IMR-90 (cell line): ENCODE data around the gene SH2D1B. TPM values are rescaled to one million over a fixed set of nuclear protein-coding genes. Genes with fewer than 3 reads are reported as not detected.

ENCODE experiments used
- ATAC-seq: fragments of 200-7000 bp; cut with Tn5 transposase; 2 replicates; pipeline ENCODE4 v1.9.1; 2020; ENCODE audit warnings: low read depth, mild to moderate bottlenecking, moderate library complexity
- BruUV-seq: library from RNA; stranded (reverse); fragments of 400-500 nt; replicated peaks from 2 replicates; lab custom pipeline; 2021; lab: Mats Ljungman, UMichigan
- CTCF ChIA-PET: fragments of 300-600 bp; formaldehyde crosslinking; extraction: SDS; loops from one replicate; lab custom pipeline; 2021; ENCODE audit warnings: antibody characterized with exemption; lab: Yijun Ruan, JAX
- POLR2A ChIA-PET: fragments of 300-600 bp; sonication (Branson Sonifier 250); formaldehyde crosslinking; loops from one replicate; lab custom pipeline; 2022; ENCODE audit warnings: antibody characterized with exemption; ENCODE audit not compliant: unreplicated experiment; lab: Charles Lee
- DNase-seq: peaks from one replicate; pipeline ENCODE4 v3.0.0; 2013
- H2AFZ ChIP-seq: replicated peaks from 2 replicates; pipeline ENCODE3; 2013; ENCODE audit warnings: low read length, mild to moderate bottlenecking; ENCODE audit not compliant: poor library complexity
- H2AK5ac ChIP-seq: 2 replicates; pipeline ENCODE4 v1.6.1; 2013; ENCODE audit warnings: low read depth, low read length, inconsistent platforms
- H2AK9ac ChIP-seq: replicated peaks from 2 replicates; pipeline ENCODE3; 2013; ENCODE audit warnings: mild to moderate bottlenecking, low read depth, low read length, moderate library complexity; ENCODE audit not compliant: poor library complexity
- H2BK120ac ChIP-seq: 2 replicates; pipeline ENCODE4 v1.6.1; 2013; ENCODE audit warnings: low read depth, low read length, inconsistent platforms
- H2BK15ac ChIP-seq: 3 replicates; pipeline ENCODE4 v1.6.1; 2013; ENCODE audit warnings: low read depth, low read length, inconsistent platforms
- H2BK20ac ChIP-seq: 2 replicates; pipeline ENCODE4 v1.6.1; 2013; ENCODE audit warnings: low read depth, mild to moderate bottlenecking, inconsistent platforms, low read length, moderate library complexity
- H2BK5ac ChIP-seq: 2 replicates; pipeline ENCODE4 v1.6.1; 2013; ENCODE audit warnings: mild to moderate bottlenecking, low read depth, low read length, inconsistent platforms; ENCODE audit not compliant: poor library complexity, severe bottlenecking
- H3K14ac ChIP-seq: replicated peaks from 2 replicates; pipeline ENCODE4 v1.6.1; 2013; ENCODE audit warnings: low read depth, low read length, inconsistent platforms
- H3K18ac ChIP-seq: 2 replicates; pipeline ENCODE4 v1.6.1; 2013; ENCODE audit warnings: low read depth, low read length, control low read depth
- H3K23ac ChIP-seq: 2 replicates; pipeline ENCODE4 v1.6.1; 2013; ENCODE audit warnings: low read depth, low read length, inconsistent platforms
- H3K27ac ChIP-seq: 2 replicates; pipeline ENCODE4 v1.5.1; 2013; ENCODE audit warnings: mild to moderate bottlenecking, control low read depth, low read length; ENCODE audit not compliant: insufficient read depth
- H3K27me3 ChIP-seq: 2 replicates; pipeline ENCODE4 v1.6.1; 2013; ENCODE audit warnings: low read length; ENCODE audit not compliant: control insufficient read depth, insufficient read depth
- H3K36me3 ChIP-seq: 2 replicates; pipeline ENCODE4 v1.6.1; 2013; ENCODE audit warnings: low read length, mixed read lengths; ENCODE audit not compliant: control insufficient read depth, insufficient read depth
- H3K4ac ChIP-seq: 2 replicates; pipeline ENCODE4 v1.6.1; 2013; ENCODE audit warnings: low read depth, low read length, inconsistent platforms
- H3K4me1 ChIP-seq: 2 replicates; pipeline ENCODE4 v1.6.1; 2013; ENCODE audit warnings: low read length, mixed read lengths; ENCODE audit not compliant: control insufficient read depth, insufficient read depth
- H3K4me2 ChIP-seq: 2 replicates; pipeline ENCODE4 v1.6.1; 2013; ENCODE audit warnings: low read depth, mild to moderate bottlenecking, control low read depth, low read length, moderate library complexity
- H3K4me3 ChIP-seq: 2 replicates; pipeline ENCODE4 v1.5.1; 2013; ENCODE audit warnings: low read depth, mild to moderate bottlenecking, control low read depth, low read length, moderate library complexity; ENCODE audit not compliant: insufficient read depth
- H3K56ac ChIP-seq: 2 replicates; pipeline ENCODE4 v1.6.1; 2013; ENCODE audit warnings: low read length, inconsistent platforms; ENCODE audit not compliant: insufficient read depth; ENCODE audit errors: extremely low read depth
- H3K79me1 ChIP-seq, 2 experiments: 2 replicates each; pipeline ENCODE4 v1.6.1; 2013; ENCODE audit warnings: low read length in 2 of 2, inconsistent platforms in 1 of 2, low read depth in 1 of 2
- H3K9ac ChIP-seq: 2 replicates; pipeline ENCODE4 v1.6.1; 2013; ENCODE audit warnings: low read depth, low read length, control low read depth
- H3K9me1 ChIP-seq: 2 replicates; pipeline ENCODE4 v1.6.1; 2013; ENCODE audit warnings: low read length, inconsistent platforms; ENCODE audit not compliant: insufficient read depth
- H3K9me3 ChIP-seq: 2 replicates; pipeline ENCODE4 v1.6.1; 2013; ENCODE audit warnings: low read length; ENCODE audit not compliant: control insufficient read depth, insufficient read depth
- H4K20me1 ChIP-seq: 2 replicates; pipeline ENCODE4 v1.6.1; 2013; ENCODE audit warnings: low read length, inconsistent platforms; ENCODE audit not compliant: insufficient read depth
- H4K5ac ChIP-seq: 2 replicates; pipeline ENCODE4 v1.6.1; 2013; ENCODE audit warnings: mild to moderate bottlenecking, low read depth, low read length, control low read depth
- H4K8ac ChIP-seq, 2 experiments: 2 replicates each; pipeline ENCODE4 v1.6.1; 2013; ENCODE audit warnings: low read depth in 2 of 2, low read length in 2 of 2, control low read depth in 1 of 2, inconsistent platforms in 1 of 2
- H4K91ac ChIP-seq: 2 replicates; pipeline ENCODE4 v1.6.1; 2013; ENCODE audit warnings: low read depth, low read length, inconsistent platforms; ENCODE audit not compliant: insufficient read depth
- BHLHE40 ChIP-seq: fragments of 150-350 bp; IDR thresholded peaks from 2 replicates; pipeline ENCODE4 v1.6.1; 2016; ENCODE audit warnings: mild to moderate bottlenecking, low read depth, low read length
- CEBPB ChIP-seq: IDR thresholded peaks from 2 replicates; pipeline ENCODE4 v1.6.1; 2012; ENCODE audit warnings: low read depth, low read length, improper control_type of control experiment
- CHD1 ChIP-seq: IDR thresholded peaks from 2 replicates; pipeline ENCODE4 v1.6.1; 2012; ENCODE audit warnings: low read depth, low read length, improper control_type of control experiment
- CTCF ChIP-seq: conservative IDR thresholded peaks from 2 replicates; pipeline ENCODE4 v1.5.1; 2012; ENCODE audit warnings: mild to moderate bottlenecking, low read depth, low read length, improper control_type of control experiment
- FOS ChIP-seq: fragments of 150-350 bp; IDR thresholded peaks from 2 replicates; pipeline ENCODE4 v1.6.1; 2016; ENCODE audit warnings: low read depth, low read length
- MAFK ChIP-seq: IDR thresholded peaks from 2 replicates; pipeline ENCODE4 v1.6.1; 2012; ENCODE audit warnings: low read depth, low read length, improper control_type of control experiment
- MAZ ChIP-seq: IDR thresholded peaks from 2 replicates; pipeline ENCODE4 v1.6.1; 2012; ENCODE audit warnings: low read depth, mild to moderate bottlenecking, low read length, improper control_type of control experiment, moderate library complexity, borderline replicate concordance
- MXI1 ChIP-seq: IDR thresholded peaks from 2 replicates; pipeline ENCODE4 v1.6.1; 2012; ENCODE audit warnings: low read depth, mild to moderate bottlenecking, low read length, moderate library complexity, borderline replicate concordance
- NFE2L2 ChIP-seq: fragments of 150-350 bp; IDR thresholded peaks from 2 replicates; pipeline ENCODE4 v1.6.1; 2016; ENCODE audit warnings: low read depth, mild to moderate bottlenecking, low read length
- RAD21 ChIP-seq: IDR thresholded peaks from 2 replicates; pipeline ENCODE4 v1.6.1; 2012; ENCODE audit warnings: low read length, improper control_type of control experiment
- RCOR1 ChIP-seq: IDR thresholded peaks from 2 replicates; pipeline ENCODE4 v1.6.1; 2012; ENCODE audit warnings: mild to moderate bottlenecking, low read length, improper control_type of control experiment; ENCODE audit not compliant: insufficient replicate concordance
- RFX5 ChIP-seq: IDR thresholded peaks from 2 replicates; pipeline ENCODE4 v1.8.0; 2012; ENCODE audit warnings: low read depth, mild to moderate bottlenecking, low read length, moderate library complexity
- SMC3 ChIP-seq: fragments of 150-350 bp; IDR thresholded peaks from 2 replicates; pipeline ENCODE4 v1.6.1; 2016; ENCODE audit warnings: low read depth, mild to moderate bottlenecking, antibody characterized with exemption, low read length, moderate library complexity
- WGBS, 2 experiments: methylation state at CpG; one replicate each; pipeline versions ENCODE4 v1.1.5 to v1.1.7; 2013; ENCODE audit warnings: missing lambda C conversion rate in 2 of 2; ENCODE audit not compliant: insufficient read length in 1 of 2; ENCODE audit errors: extremely low coverage in 2 of 2; 5-methylcytosine and 5-hydroxymethylcytosine counted together
- dilution Hi-C: fragments of 300-500 bp; cut with HindIII; formaldehyde crosslinking; loops from one replicate; pipeline ENCODE4 v1.14.3; 2018; ENCODE audit warnings: low sequenced_read_pairs; ENCODE audit not compliant: unreplicated experiment
- in situ Hi-C: fragments of 300-500 bp; cut with MboI; formaldehyde crosslinking; loops from 3 replicates; pipeline ENCODE4 v1.14.3; 2019; ENCODE audit warnings: low sequenced_read_pairs, inconsistent platforms, mixed read lengths
- intact Hi-C: fragments of 100-400 bp; cut with micrococcal nuclease; formaldehyde crosslinking; loops from 2 replicates; pipeline ENCODE4 v1.10.0; 2022
- polyA plus RNA-seq, 3 experiments: library from polyadenylated mRNA; depleted of rRNA; stranded (reverse); fragments of >200 nt; gene quantifications; 2 replicates each; pipeline ENCODE4 v1.2.3, GENCODE V29; 2012; ENCODE audit warnings: low replicate concordance in 1 of 3
- total RNA-seq: library from RNA; depleted of rRNA; stranded (reverse); fragments of >200 nt; gene quantifications from 2 replicates; pipeline ENCODE4 v1.2.3, GENCODE V29; 2012
- TF ChIP-seq, protein P1 (sequence below): fragments of 150-350 bp; IDR thresholded peaks from 2 replicates; pipeline ENCODE4 v1.6.1; 2016; ENCODE audit warnings: low read depth, mild to moderate bottlenecking, low read length, moderate library complexity, borderline replicate concordance
- TF ChIP-seq, protein P2 (sequence below): fragments of 150-350 bp; IDR thresholded peaks from 2 replicates; pipeline ENCODE4 v1.6.1; 2017; ENCODE audit warnings: mild to moderate bottlenecking, antibody characterized with exemption, low read length, low read depth

Gene SH2D1B
- total and polyA plus RNA-seq, 2 of the 4 experiments (the other 2 are of a cell fraction) = 0.03 to 0.18 TPM

- H3K27ac ChIP-seq = no peak overlapping the region
- H3K4ac ChIP-seq = no peak overlapping the region; the same call in 1 of the 2 replicates
- H2BK120ac ChIP-seq = no peak overlapping the region
- no peak overlapping the region for H2AK5ac ChIP-seq
- H3K4me3 ChIP-seq = no peak overlapping the region
- no peaks in the 10 kb centered on the region for H4K20me1 ChIP-seq
- ChIA-PET CTCF (interaction anchor here (1.2 kb wide), 1 partner anchor 78 kb away, joined by 4 read pairs; no protein-coding TSS in a partner anchor), POLR2A (no interaction called here)
- H2BK5ac ChIP-seq = no peak overlapping the region
- TF ChIP-seq RFX5 (no peak), MAFK (no peak), RAD21 (no peak), RCOR1 (no peak), CTCF (no peak), FOS (no peak), MAZ (no peak), SMC3 (no peak), CHD1 (no peak), MXI1 (no peak), NFE2L2 (no peak), BHLHE40 (no peak), CEBPB (no peak)
- TF ChIP-seq, protein P1, sequence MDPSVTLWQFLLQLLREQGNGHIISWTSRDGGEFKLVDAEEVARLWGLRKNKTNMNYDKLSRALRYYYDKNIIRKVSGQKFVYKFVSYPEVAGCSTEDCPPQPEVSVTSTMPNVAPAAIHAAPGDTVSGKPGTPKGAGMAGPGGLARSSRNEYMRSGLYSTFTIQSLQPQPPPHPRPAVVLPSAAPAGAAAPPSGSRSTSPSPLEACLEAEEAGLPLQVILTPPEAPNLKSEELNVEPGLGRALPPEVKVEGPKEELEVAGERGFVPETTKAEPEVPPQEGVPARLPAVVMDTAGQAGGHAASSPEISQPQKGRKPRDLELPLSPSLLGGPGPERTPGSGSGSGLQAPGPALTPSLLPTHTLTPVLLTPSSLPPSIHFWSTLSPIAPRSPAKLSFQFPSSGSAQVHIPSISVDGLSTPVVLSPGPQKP = no peak
- TF ChIP-seq, protein P2, sequence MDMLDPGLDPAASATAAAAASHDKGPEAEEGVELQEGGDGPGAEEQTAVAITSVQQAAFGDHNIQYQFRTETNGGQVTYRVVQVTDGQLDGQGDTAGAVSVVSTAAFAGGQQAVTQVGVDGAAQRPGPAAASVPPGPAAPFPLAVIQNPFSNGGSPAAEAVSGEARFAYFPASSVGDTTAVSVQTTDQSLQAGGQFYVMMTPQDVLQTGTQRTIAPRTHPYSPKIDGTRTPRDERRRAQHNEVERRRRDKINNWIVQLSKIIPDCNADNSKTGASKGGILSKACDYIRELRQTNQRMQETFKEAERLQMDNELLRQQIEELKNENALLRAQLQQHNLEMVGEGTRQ = no peak
- no peaks in the 10 kb centered on the region for H3K79me1 ChIP-seq
- no peaks in the 10 kb centered on the region for H3K27me3 ChIP-seq
- in situ Hi-C loops (no loop called here), dilution Hi-C loops (no loop called here), intact Hi-C loops (no loop called here)
- H4K8ac ChIP-seq = no peak overlapping the region
- H2AK9ac ChIP-seq = no peak overlapping the region
- no peak overlapping the region for H3K23ac ChIP-seq
- ATAC-seq (no peak), DNase-seq (no peak)
- no peak overlapping the region for H3K18ac ChIP-seq
- no peak overlapping the region for H3K14ac ChIP-seq
- no TSS peak for BruUV-seq
- no peak overlapping the region for H4K5ac ChIP-seq
- no peak overlapping the region for H3K9ac ChIP-seq
- no peaks in the 10 kb centered on the region for H3K36me3 ChIP-seq
- WGBS, 2 experiments = no CpG with 5 or more reads among the region's 5 CpGs
- peaks cover 5% of the 10 kb centered on the region; the same call in 1 of the 2 replicates for H3K9me1 ChIP-seq
- H3K4me1 ChIP-seq = 0 out of 2 replicates have a peak, but pooled peaks cover 4% of the 10 kb centered on the region
- H3K4me2 ChIP-seq = no peak overlapping the region
- no peak overlapping the region for H2BK20ac ChIP-seq
- H2AFZ ChIP-seq = no peak overlapping the region
- no peak overlapping the region for H4K91ac ChIP-seq
- H3K9me3 ChIP-seq = no peaks in the 10 kb centered on the region
- no peak overlapping the region for H3K56ac ChIP-seq
- H2BK15ac ChIP-seq = no peak overlapping the region
These were observed 58.2 kb downstream of the SH2D1B start for GRCh38 chr1:162353702-162354101.
